ENCODE data around the gene GRIN2A. TPM values are rescaled to one million over a fixed set of nuclear protein-coding genes. Genes with fewer than 3 reads are reported as not detected.

GRIN2A gene
- total and polyA plus RNA-seq, 2 of the 13 experiments (the other 11 are each of a cell fraction or from before 2014, with no cell fraction given) = not detected

GRCh38 chr16:10181196-10182162, 749 bp downstream of the GRIN2A start (continued):
- TF ChIP-seq ZNF276 (CRISPR knock-in tag; IDR thresholded peaks at IDR 0.05; ENCODE audit: low read depth) = 0 out of 2 replicates have a peak, but pooled peaks have one; percentile 14
- TF ChIP-seq HNRNPK (IDR thresholded peaks at IDR 0.05; ENCODE audit: low read depth, low read length, poor library complexity, severe bottlenecking) = peak; percentile 95
- TF ChIP-seq TFDP2 (CRISPR knock-in tag; IDR thresholded peaks at IDR 0.05) = peak; percentile 70; the same call in 1 of the 2 replicates
- TF ChIP-seq ZNF30 (CRISPR knock-in tag; IDR thresholded peaks at IDR 0.05) = 0 out of 2 replicates have a peak, but pooled peaks have one; percentile 43
- no peak for TF ChIP-seq HDAC1 (CRISPR knock-in tag; IDR thresholded peaks at IDR 0.05)
- TF ChIP-seq DNMT1 (CRISPR knock-in tag; IDR thresholded peaks at IDR 0.05) = peak; percentile 81
- TF ChIP-seq GPBP1L1 (CRISPR knock-in tag; IDR thresholded peaks at IDR 0.05) = no peak
- peak; percentile 81; the same call in 1 of the 2 replicates for TF ChIP-seq KDM5B (CRISPR knock-in tag; IDR thresholded peaks at IDR 0.05; ENCODE audit: borderline replicate concordance)
- TF ChIP-seq ZNF326 (CRISPR knock-in tag; IDR thresholded peaks at IDR 0.05; ENCODE audit: borderline replicate concordance) = peak; percentile 24; the same call in 1 of the 2 replicates
- no peak for TF ChIP-seq DPF2 (CRISPR knock-in tag; IDR thresholded peaks at IDR 0.05; ENCODE audit: borderline replicate concordance, low read depth)
- no peak for TF ChIP-seq HINFP (CRISPR knock-in tag; IDR thresholded peaks at IDR 0.05; ENCODE audit: low read depth)
- 0 out of 2 replicates have a peak, but pooled peaks have one; percentile 25 for TF ChIP-seq ZBTB7B (CRISPR knock-in tag; IDR thresholded peaks at IDR 0.05)
- TF ChIP-seq TRAFD1 (CRISPR knock-in tag; IDR thresholded peaks at IDR 0.05; ENCODE audit: borderline replicate concordance) = peak; percentile 93; the same call in 1 of the 2 replicates
- TF ChIP-seq SP1 (IDR thresholded peaks at IDR 0.05) = no peak
- TF ChIP-seq SP1 (CRISPR knock-in tag; IDR thresholded peaks at IDR 0.05) = 0 out of 2 replicates have a peak, but pooled peaks have one; percentile 18
- TF ChIP-seq RXRB (CRISPR knock-in tag; IDR thresholded peaks at IDR 0.05; ENCODE audit: borderline replicate concordance) = 0 out of 2 replicates have a peak, but pooled peaks have one; percentile 28
- TF ChIP-seq ZFP91 (CRISPR knock-in tag; IDR thresholded peaks at IDR 0.05; ENCODE audit: borderline replicate concordance) = peak; percentile 74; the same call in 1 of the 2 replicates

Measured in HepG2 (cell line).